ENCODE data around the gene FAAH. TPM values are rescaled to one million over a fixed set of nuclear protein-coding genes. Genes with fewer than 3 reads are reported as not detected.
A peak's percentile ranks its signal among the peaks of the same experiment; 100 is the strongest.

FAAH gene
- total RNA-seq, 1 experiment from 2014 or later: 24.8 TPM

- TF ChIP-seq CTCF (IDR thresholded peaks at IDR 0.05 in 2 of 3, conservative IDR thresholded peaks at IDR 0.05 in 1 of 3; ENCODE audit: borderline replicate concordance in 1 of 3, insufficient read depth in 1 of 3, low read depth in 2 of 3, low read length in 2 of 3) (no peak), JUND (IDR thresholded peaks at IDR 0.05) (no peak), RAD21 (IDR thresholded peaks at IDR 0.05; ENCODE audit: low read depth) (no peak), TCF7L2 (IDR thresholded peaks at IDR 0.05; ENCODE audit: borderline replicate concordance, extremely low read depth, insufficient read depth, insufficient read length) (peak; percentile 59), SP1 (IDR thresholded peaks at IDR 0.05; ENCODE audit: low read depth) (peak; percentile 99), CEBPB (IDR thresholded peaks at IDR 0.05; ENCODE audit: low read depth) (no peak), ELF1 (IDR thresholded peaks at IDR 0.05; ENCODE audit: borderline replicate concordance, low read depth) (no peak), ZNF274 (IDR thresholded peaks at IDR 0.05; ENCODE audit: low read depth, low read length) (no peak), ATF3 (IDR thresholded peaks at IDR 0.05) (no peak)
Observed at GRCh38 chr1:46401964-46402626, 8.0 kb downstream of the FAAH start (continued).

GRCh38 chr1:46403916-46404315 lies 9.8 kb downstream of the FAAH start:
- ChIA-PET POLR2A (no interaction called here), RAD21 (ENCODE audit: low non-redundant PET in 1 of 2, low total read pairs in 2 of 2, uncharacterized antibody in 2 of 2, unreplicated experiment in 2 of 2) (no interaction called here), CTCF (no interaction called here)
- intact Hi-C loops (cut with micrococcal nuclease): no loop called here
- no peak for ATAC-seq
- no peaks in the 10 kb centered on the region for H3K79me2 ChIP-seq (ENCODE audit: insufficient read depth, low read length)
- peaks cover 8 to 18% of the 10 kb centered on the region in 2 experiments; a peak in 3 of 4 replicates for H3K4me1 ChIP-seq (ENCODE audit: control insufficient read depth in 1 of 2, insufficient read depth in 2 of 2, low read length in 2 of 2)
- H3K9ac ChIP-seq (ENCODE audit: low read length): no peak overlapping the region
- no peak overlapping the region for H3K27ac ChIP-seq (ENCODE audit: low read depth, low read length)
- no peak overlapping the region for H3K4me3 ChIP-seq (replicated peaks in 1 of 2; ENCODE audit: low read depth in 1 of 2, low read length in 2 of 2)
- no peaks in the 10 kb centered on the region for H3K9me3 ChIP-seq (ENCODE audit: control insufficient read depth in 1 of 2, insufficient read depth in 1 of 2, low read depth in 1 of 2, low read length in 2 of 2)
- no peaks in the 10 kb centered on the region for H3K36me3 ChIP-seq (ENCODE audit: control insufficient read depth in 1 of 2, insufficient read depth in 2 of 2, low read length in 2 of 2)
- BruUV-seq (replicated peaks): no TSS peak
- H3K9me2 ChIP-seq (ENCODE audit: insufficient read depth): no peaks in the 10 kb centered on the region
- no peak overlapping the region for H3K4me2 ChIP-seq (ENCODE audit: low read length)
- no peaks in the 10 kb centered on the region for H4K20me1 ChIP-seq (ENCODE audit: insufficient read depth)
- no peaks in the 10 kb centered on the region for H3K27me3 ChIP-seq (ENCODE audit: insufficient read depth, low read length)
- no peak for DNase-seq (ENCODE audit: low read depth, low spot score)
- H2AFZ ChIP-seq (ENCODE audit: low read depth, low read length, poor library complexity, severe bottlenecking): no peak overlapping the region
- TF ChIP-seq ZBTB33 (IDR thresholded peaks at IDR 0.05; ENCODE audit: extremely low read depth, insufficient replicate concordance, low read length) (no peak), TCF7L2 (IDR thresholded peaks at IDR 0.05; ENCODE audit: borderline replicate concordance, extremely low read depth, insufficient read depth, insufficient read length) (no peak), MAX (IDR thresholded peaks at IDR 0.05) (no peak), EZH2 (IDR thresholded peaks at IDR 0.05) (no peak), ZFX (IDR thresholded peaks at IDR 0.05) (no peak), YY1 (IDR thresholded peaks at IDR 0.05; ENCODE audit: extremely low read depth, insufficient replicate concordance, low read depth, low read length) (no peak), POLR2AphosphoS5 (IDR thresholded peaks at IDR 0.05; ENCODE audit: low read depth, low read length) (no peak), CTCF (IDR thresholded peaks at IDR 0.05 in 2 of 3, conservative IDR thresholded peaks at IDR 0.05 in 1 of 3; ENCODE audit: borderline replicate concordance in 1 of 3, insufficient read depth in 1 of 3, low read depth in 2 of 3, low read length in 2 of 3) (no peak), SP1 (IDR thresholded peaks at IDR 0.05; ENCODE audit: low read depth) (no peak)
